ENCODE results near the gene KIRREL1.

GRCh38 chr1:158056498-158056897 is 63.1 kb downstream of the KIRREL1 start:
- no peak for TF ChIP-seq CTCF (IDR thresholded peaks at IDR 0.05)
- TF ChIP-seq POLR2A (IDR thresholded peaks at IDR 0.05) = no peak
